ENCODE data around the gene TTC31. TPM values are rescaled to one million over a fixed set of nuclear protein-coding genes. Genes with fewer than 3 reads are reported as not detected.

TTC31 gene
- total RNA-seq (2022; extraction: Qiagen RNA extraction; ENCODE audit: low read depth) = 14.5 to 16.7 TPM (median 16.4 TPM) in 5 replicates

DNA sequence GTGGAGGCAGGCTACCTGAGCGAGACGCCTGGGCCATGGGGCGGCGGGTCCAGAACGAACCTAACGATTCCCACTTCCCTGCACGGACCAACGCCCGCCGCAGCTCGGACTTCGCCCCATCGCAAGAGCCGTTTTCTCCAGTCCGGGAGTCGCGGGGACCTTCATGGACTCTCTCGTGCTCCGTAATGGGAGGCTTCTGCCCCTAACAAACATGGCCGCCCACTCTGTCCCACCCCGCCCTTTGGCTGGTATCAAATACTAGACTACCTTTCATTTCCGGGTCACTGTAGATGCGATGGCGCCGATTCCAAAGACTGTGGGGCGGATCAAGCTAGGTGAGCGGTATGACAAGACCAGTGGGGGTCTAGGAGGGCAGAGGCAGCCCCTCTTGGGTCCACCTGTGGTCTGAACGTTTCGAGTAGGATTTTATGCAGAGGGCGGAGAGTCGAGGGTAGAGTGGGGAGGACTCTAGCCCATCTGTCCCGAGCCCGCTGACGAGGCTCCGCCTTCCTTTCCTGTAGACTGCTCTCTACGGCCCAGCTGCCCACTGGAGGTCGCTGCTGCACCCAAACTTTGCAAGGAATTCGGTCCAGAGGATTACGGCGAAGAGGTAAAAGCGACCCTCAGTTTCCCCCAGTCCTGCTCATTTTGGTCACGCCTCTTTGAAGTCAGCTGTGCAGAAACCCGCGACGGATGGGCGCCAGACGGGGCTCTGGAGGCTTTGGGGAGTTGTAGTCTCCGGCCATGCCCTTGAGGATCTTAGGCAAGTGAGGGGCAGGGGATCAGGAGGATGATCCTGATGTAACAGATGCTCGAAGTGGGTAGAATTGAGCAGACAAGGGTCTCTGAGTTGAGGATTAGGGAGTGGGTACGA, at the start of gene TTC31, which contains the start of gene CCDC142:
TSS of gene TTC31 (plus strand) at position 281 of the 874 bp plus-strand sequence. CDS start at position 296, 15 bp downstream.
TSS of gene CCDC142 (minus strand) at position 198 of the 874 bp plus-strand sequence. CDS start at position 37, 161 bp downstream.

DNA sequence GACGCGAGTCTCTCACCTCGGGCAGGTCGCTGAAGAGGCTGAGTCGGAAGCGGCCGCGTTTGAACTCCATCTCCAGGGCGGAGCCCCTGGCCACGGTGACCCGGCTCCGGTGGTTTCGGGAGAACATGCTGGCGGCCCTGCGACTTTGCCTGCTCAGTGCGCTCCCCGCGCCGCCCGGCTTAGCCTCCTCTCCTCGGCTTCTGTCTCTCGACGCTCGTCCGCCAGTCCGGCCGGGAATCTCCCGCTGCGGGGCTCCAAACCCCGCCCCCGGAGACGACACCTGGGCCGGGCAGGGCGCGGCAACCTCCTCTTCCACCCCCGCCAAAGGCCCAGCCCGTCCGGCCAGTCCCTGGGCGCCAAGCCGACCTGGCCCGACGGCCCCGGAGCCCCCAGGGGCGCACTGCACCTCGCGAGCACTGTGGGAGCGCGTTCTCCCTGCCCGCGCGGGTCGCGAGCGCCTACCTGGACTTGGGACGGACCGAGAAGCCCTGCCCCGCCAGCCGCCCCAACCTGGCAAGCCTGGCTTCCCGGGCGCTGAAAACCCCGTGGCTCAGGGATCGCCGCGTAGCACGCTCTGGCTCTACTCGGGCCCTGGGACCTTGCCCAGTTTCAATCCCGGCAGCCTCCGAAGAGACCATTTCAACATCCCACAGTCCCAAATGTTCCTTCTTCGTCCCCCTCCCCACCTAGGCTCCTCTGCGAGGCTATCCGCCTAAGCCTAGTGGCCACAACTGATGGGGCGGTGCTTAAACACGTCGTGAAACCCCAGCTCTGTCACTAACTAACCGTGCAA, 41.0 kb upstream of the TTC31 start, which contains the start of gene RTKN:
TSS of gene RTKN (minus strand) at position 248 of the 793 bp plus-strand sequence. CDS start at position 127, 121 bp downstream.

DNA sequence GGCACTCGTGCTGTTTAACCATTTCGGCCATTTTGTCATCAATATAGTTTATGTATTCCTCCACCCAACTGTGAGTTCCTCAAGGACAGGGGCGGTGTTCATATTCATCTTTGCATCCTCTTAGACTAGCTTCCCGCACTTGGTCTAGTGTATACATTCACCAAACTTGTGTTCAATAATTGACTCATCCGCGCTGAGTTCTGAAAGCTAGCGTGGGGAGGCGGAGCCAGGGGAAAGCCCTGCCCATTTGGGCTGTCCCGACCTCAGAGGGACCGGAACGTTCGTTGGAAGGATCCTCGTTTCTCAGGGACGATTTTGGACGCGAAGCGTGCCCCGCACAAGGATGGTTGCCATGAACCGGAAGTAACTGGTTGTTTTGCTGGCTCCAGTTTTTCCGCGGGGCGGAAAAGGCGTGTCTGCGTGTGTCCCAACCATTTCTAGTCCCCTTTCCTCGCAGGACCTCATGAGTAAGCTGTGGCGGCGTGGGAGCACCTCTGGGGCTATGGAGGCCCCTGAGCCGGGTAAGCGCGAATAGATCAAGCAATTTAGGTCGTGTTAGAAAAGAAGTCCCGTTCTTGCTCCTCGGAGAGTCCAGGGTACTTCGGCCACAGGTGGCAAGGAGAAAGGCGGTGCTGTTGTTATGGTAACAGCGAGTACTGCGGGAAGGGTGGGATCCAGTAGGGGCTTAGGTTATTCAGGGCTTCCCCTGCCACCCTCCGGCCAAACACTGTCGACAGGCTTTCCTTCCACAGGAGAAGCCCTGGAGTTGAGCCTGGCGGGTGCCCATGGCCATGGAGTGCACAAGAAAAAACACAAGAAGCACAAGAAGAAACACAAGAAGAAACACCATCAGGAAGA, 28.0 kb upstream of the TTC31 start, which contains the start of gene INO80B:
TSS of gene INO80B (plus strand) at position 434 of the 858 bp plus-strand sequence. CDS start at position 464, 30 bp downstream.

DNA sequence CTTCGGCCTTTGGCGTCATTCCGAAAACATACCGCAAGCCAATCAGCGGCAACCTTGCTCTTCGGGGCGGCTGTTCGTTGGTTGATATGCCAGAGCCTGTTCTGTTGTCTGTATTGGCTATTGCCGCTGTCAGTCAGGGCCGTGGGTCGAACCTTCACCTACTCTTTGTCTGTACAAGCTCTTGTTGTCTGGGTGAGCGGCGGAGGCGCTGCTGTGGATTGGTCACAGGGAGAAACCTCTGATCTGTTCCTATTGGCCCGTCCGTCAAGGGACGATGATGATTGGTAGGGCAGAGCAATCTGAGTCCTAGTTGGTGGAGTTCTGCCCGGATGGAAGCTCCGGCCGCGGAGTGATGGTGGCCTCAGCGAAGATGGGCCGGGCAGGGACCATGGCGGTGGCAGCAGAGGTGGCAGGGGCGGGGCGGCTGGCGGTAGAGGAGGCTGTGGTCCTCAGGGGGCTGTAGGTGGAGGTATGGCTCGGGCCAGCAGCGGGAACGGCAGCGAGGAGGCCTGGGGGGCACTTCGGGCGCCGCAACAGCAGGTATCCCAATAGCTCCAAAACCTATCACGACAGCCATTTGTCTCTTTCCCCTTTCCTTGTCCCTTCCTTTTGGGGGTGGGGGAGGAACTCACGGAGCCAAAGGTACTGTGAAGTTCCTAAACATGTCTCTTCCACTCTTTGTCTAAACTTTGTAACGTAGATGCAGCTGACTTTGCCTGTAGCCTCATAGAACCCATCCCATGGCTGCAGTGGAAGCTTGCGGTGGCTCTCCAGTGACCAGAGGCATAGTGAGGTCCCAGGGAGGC, 24.5 kb upstream of the TTC31 start, which contains the start of gene WBP1:
TSS of gene WBP1 (plus strand) at position 307 of the 806 bp plus-strand sequence. CDS start at position 472, 165 bp downstream.

DNA sequence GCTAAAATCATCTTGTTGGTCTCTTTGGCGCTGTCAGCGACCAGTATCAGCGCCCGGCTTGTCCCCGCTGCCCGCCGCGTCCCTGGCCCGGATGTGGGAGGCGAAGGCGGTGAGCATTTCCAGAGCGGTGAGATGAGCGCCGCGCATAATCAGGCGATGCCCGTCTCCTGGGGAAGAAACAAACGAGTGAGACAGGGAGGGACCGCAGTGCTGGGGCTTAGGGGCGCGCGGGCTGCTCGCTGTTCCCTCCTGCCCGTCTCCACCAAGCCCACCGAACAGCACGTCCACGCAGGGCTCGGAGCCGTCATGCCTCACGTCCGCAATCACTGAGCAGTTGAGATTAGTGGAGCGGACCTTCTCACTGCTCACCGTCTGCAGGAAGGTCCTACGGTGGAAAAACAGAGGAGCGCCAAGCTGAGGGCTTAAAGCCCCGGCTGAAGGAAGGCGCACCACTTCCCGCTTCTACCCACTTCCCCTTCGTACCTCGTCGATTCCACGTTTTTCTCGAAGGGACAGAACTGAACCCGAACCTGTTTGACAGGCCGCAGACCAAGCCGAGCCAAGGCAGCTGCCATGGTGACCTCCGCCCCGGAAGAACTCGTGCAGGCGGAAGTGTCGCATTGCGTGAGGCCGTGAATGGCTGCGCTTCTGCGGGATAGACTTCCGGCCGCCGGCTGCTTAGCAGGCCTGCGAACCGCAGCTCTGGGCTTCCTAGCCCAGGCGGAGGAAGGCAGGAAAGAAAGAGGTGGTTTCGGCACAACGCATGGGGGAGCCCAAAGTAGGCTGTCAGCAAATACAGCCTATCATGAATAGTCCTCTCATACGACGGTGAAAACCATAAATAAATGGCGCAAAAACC, 10.6 kb upstream of the TTC31 start, which contains the start of gene MRPL53:
TSS of gene MRPL53 (minus strand) at position 595 of the 859 bp plus-strand sequence. CDS start at position 575, 20 bp downstream.

DNA sequence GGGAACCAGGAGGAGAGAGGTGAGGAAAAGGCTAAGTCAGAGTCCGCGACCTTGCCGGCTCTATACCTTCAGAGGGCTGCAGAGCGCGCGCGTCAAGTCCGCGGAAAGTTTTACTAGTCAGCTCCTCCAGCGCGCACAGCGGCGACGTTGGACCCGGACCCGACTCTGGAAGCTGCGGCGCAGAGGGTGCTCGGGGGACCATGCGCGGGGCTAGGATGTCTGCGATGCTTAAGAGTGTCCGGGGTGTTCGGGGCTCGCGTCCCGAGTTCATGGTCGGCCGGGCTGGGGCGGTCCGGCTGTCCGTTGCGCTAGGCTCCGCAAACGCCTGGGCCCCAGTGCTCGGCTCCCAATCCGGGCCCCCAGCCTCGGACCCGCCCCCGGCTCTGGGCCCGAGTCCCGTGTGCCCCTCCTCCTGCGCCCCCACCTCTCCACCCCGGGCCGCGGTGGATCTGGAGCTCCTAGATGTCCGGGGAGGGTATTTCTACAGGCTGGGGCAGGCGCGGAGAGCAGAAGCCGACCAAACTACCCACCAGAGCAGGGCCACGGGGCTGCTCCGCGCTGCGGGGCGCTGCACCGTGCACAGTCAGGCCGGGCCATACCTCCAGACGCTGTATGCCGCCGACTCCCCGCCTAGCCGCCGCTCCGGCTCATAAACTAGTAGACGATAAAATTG, 16.5 kb downstream of the TTC31 start, which contains the start of gene LBX2:
TSS of gene LBX2 (minus strand) at position 337 of the 673 bp plus-strand sequence. CDS start at position 271, 66 bp downstream.

DNA sequence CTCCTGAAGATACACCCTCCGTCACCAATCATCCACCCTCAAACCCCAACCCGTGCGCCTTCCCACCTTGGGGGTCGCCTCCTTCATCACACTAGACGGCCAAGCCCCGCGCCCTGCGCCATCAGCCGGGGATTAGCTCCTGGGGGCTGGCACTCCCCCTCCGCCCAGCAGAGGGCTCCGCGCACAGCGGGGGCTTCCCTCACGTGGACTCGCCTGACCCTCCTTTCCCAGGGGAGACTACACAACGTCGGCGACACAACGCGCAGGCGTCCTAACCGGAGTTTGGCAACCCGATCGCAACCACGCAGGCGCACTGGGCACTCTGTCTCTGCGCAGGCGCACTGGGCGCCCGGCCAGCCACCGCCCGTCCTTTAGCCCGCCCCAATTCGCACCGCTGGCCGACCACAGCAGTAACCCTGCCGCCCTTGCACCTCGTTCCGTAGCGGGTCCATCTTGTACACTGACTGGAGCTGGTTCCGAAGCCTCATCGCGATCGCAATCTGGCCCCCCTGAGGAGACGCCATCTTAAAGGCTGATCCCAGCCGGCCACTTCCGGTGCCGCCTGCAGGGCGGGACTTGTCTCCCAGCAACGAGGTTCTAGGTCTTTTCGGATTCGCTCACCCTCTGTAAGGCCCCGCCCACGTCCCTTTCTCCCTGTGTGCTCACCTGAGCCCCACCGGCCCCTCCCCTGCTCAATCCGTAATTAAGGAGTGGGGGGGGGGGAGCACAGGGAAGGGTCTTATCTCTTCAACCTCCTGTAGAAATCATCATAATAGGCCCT, 24.5 kb downstream of the TTC31 start, which contains the start of gene PCGF1:
TSS of gene PCGF1 (minus strand) at position 551 of the 781 bp plus-strand sequence. CDS start at position 524, 27 bp downstream.

DNA sequence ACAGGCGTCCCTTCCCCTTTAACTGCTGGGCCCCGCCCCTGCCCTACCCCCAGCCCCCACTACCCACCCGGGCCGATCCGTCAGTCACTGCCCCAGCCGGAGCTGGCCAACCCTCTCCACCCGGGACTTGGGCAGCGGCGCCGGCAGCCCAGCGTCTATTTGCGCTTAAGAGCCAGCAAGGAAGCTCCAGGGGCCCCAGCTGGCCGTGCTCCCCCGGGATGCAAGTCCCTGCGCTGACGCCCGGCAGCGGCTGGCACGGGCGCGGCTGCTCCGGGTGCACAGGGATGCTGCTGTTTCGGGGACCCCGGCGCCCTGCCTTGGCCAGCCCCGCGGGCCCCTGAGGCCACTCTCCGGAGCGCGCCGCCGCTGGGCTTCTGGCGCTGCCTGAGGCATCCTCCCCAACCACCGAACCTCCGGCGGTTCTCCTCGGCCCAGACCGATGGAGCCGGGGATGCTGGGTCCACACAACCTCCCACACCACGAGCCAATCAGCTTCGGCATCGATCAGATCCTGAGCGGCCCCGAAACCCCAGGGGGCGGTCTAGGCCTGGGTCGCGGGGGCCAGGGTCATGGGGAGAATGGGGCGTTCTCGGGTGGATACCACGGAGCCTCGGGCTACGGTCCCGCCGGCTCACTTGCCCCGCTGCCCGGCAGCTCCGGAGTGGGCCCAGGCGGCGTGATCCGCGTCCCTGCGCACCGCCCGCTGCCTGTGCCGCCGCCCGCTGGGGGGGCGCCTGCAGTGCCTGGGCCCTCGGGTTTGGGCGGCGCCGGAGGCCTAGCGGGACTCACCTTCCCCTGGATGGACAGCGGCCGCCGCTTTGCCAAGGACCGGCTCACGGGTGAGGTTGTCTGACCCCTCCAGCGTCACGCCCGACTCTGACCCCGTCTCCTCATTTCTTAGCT, 31.7 kb downstream of the TTC31 start, which contains the start of gene TLX2:
TSS of gene TLX2 (plus strand) at position 83 of the 903 bp plus-strand sequence. CDS start at position 440, 357 bp downstream.

DNA sequence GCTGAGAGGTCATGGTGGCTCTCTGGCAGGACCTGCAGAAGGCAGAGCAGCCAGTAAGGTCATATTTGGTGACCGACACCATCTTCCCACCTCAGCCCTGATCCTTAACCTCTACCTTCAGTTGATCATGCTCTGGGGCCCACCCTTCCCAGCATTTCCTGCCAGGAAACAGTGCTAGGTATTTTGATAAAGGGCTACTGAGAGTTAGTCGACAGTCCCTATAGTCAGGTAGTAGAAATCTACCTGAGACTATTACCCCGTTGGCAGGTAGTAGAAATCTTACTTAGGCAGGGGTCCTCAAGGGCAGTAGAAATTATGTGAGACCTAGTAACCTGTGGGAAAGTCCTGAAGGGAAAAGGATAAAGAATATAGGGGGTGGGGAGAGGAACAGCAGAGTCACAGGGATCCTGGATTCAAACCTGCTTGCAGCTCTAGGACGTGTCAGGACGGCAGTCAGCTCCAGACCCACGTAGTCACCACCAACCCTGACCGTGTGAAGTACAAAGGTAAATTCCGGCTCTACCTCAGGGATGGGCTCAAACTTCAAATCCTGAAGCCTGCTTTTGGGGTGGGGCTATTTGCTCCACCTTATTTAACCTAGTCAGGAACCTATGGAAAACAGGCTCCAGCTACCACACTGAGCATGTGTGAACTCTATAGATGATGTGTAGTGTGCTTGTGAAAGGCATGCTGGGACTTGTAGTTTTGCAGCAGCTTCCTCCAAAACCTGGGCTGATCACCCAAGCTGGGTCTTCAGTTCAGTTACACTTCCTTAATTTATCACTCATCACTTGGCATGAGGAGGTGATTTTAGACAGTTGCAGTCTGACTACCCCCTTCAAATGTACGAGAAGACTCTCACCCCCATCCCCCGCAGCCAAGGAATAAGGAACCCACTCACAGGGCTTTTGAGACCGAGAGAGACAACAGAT, 43.1 kb downstream of the TTC31 start, which contains the start of gene DQX1:
TSS of gene DQX1 (minus strand) at position 515 of the 932 bp plus-strand sequence. CDS start at position 13, 502 bp downstream.

DNA sequence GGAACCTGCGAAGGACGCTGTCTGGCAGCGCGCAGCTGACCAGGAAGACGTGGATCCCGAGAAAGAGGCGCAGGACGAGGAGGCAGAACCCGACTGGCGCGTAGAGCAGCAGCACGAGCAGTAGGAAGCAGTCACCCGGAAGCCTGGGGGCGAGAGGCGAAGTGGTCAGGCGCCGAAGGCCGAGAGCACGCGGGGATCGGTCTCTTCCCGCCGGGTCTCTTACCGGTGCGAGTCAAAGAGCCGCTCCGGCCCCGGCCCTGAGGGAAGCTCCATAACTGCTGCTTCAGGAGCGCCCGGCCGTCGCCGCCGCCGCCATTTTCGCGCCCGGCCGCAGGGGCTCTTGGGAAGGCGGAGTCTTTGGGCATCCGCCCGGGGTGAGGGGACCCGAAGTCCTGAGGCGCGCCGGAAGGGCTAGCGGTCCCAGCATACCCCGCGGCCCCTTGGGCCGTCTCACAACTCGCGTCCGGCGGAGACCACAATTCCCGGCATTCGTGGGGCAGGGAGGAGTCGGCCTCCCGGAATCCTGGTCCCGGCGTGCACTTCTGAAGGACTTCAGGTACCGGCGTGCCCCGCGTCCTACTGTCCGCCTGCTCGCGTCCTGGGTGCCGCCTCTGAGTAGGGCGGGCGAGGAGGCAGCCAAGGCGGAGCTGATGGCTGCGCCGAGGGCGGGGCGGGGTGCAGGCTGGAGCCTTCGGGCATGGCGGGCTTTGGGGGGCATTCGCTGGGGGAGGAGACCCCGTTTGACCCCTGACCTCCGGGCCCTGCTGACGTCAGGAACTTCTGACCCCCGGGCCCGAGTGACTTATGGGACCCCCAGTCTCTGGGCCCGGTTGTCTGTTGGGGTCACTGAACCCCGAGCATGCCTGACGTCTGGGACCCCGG, 46.7 kb downstream of the TTC31 start, which contains the start of the genes AUP1 and HTRA2:
TSS of gene AUP1 (minus strand) at position 350 of the 882 bp plus-strand sequence. CDS start at position 273, 77 bp downstream.
TSS of gene HTRA2 (plus strand) at position 577 of the 882 bp plus-strand sequence. CDS start at position 651, 74 bp downstream.

Data from A549 treated with RU486 at 1 μM for 4 hours (cell line).